Measurements from ENCODE around the gene NR6A1.

The NR6A1 gene

DNA sequence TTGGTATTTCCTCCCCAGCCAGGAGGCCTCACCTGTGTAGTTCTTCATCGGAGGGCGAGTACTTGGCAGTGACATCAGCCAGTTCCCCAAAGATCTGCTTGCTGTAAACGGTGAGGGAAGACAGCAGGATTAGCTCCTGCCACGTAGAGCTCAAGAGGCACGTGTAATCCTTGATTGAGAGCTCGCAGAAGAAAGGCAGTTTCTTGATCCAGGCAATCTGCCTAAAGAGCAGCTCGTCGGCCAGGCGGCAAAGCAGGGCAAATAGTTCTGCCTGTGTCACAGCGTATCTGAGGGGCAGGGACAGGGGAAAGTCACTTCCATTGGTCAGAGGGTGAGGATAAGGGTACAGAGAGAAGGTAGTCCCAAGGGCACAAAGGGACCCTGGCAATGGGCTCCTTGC lies 235.3 kb downstream of the NR6A1 start:
- Mint-ChIP-seq H3K9me3 (no peaks in the 10 kb centered on the region), H3K4me1 (no peaks in the 10 kb centered on the region), H3K36me3 (ENCODE audit: low read depth) (peaks cover 16% of the 10 kb centered on the region), H3K4me3 (no peak overlapping the region), H3K27ac (no peak overlapping the region), H3K27me3 (ENCODE audit: low read depth) (peaks cover 3% of the 10 kb centered on the region)
- TF ChIP-seq, protein P1, sequence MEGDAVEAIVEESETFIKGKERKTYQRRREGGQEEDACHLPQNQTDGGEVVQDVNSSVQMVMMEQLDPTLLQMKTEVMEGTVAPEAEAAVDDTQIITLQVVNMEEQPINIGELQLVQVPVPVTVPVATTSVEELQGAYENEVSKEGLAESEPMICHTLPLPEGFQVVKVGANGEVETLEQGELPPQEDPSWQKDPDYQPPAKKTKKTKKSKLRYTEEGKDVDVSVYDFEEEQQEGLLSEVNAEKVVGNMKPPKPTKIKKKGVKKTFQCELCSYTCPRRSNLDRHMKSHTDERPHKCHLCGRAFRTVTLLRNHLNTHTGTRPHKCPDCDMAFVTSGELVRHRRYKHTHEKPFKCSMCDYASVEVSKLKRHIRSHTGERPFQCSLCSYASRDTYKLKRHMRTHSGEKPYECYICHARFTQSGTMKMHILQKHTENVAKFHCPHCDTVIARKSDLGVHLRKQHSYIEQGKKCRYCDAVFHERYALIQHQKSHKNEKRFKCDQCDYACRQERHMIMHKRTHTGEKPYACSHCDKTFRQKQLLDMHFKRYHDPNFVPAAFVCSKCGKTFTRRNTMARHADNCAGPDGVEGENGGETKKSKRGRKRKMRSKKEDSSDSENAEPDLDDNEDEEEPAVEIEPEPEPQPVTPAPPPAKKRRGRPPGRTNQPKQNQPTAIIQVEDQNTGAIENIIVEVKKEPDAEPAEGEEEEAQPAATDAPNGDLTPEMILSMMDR (IDR thresholded peaks at IDR 0.05; ENCODE audit: unreplicated experiment in 3 of 3), result no peak

GRCh38 chr9:124532897-124533296 lies 238.2 kb downstream of the NR6A1 start:
- Mint-ChIP-seq H3K36me3 (ENCODE audit: low read depth) (peaks cover 17% of the 10 kb centered on the region), H3K4me3 (no peak overlapping the region), H3K27me3 (ENCODE audit: low read depth) (peaks cover 3% of the 10 kb centered on the region), H3K9me3 (no peaks in the 10 kb centered on the region), H3K4me1 (no peaks in the 10 kb centered on the region), H3K27ac (no peak overlapping the region)
- TF ChIP-seq, protein P1 (IDR thresholded peaks at IDR 0.05; ENCODE audit: unreplicated experiment in 3 of 3), result no peak

- TF ChIP-seq, protein P1 (IDR thresholded peaks at IDR 0.05; ENCODE audit: unreplicated experiment in 3 of 3), result no peak
- peaks cover 24% of the 10 kb centered on the region for H3K36me3 Mint-ChIP-seq (ENCODE audit: low read depth)
- H3K4me1 Mint-ChIP-seq, result no peaks in the 10 kb centered on the region
- no peak overlapping the region for H3K27ac Mint-ChIP-seq
- H3K4me3 Mint-ChIP-seq, result no peak overlapping the region
- peaks cover 3% of the 10 kb centered on the region for H3K27me3 Mint-ChIP-seq (ENCODE audit: low read depth)
- H3K9me3 Mint-ChIP-seq, result no peaks in the 10 kb centered on the region
These were observed 240.0 kb downstream of the NR6A1 start for GRCh38 chr9:124531115-124531514.

- Mint-ChIP-seq H3K9me3 (no peaks in the 10 kb centered on the region), H3K36me3 (ENCODE audit: low read depth) (peaks cover 29% of the 10 kb centered on the region), H3K4me1 (no peaks in the 10 kb centered on the region), H3K4me3 (no peak overlapping the region), H3K27me3 (ENCODE audit: low read depth) (no peaks in the 10 kb centered on the region), H3K27ac (no peak overlapping the region)
- TF ChIP-seq, protein P1 (IDR thresholded peaks at IDR 0.05; ENCODE audit: unreplicated experiment in 3 of 3), result no peak
These were observed 240.9 kb downstream of the NR6A1 start for GRCh38 chr9:124530246-124530645.

DNA sequence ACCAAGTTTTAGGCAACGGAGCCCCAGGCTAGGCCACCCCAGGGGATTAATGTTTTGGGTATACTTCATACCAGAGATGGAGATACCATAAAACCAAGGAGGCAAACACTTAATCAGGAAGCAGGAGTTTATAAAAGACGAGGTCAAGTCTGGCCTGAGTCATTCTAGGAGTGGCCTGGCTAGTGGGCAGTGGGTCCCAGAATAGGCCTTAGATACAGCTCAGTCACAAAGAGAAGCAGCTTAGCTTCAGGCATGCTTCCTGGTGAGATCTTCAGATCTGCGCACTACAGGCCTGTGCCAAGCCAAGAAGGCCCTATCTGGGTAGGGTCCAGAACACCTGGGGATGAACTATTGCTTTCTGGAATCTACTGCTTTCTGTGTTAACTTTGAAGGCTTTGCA lies 243.3 kb downstream of the NR6A1 start:
- Mint-ChIP-seq H3K27ac (no peak overlapping the region), H3K4me3 (no peak overlapping the region), H3K4me1 (no peaks in the 10 kb centered on the region), H3K27me3 (ENCODE audit: low read depth) (no peaks in the 10 kb centered on the region), H3K36me3 (ENCODE audit: low read depth) (peaks cover 32% of the 10 kb centered on the region), H3K9me3 (no peaks in the 10 kb centered on the region)
- TF ChIP-seq, protein P1 (IDR thresholded peaks at IDR 0.05; ENCODE audit: unreplicated experiment in 3 of 3), result no peak

DNA sequence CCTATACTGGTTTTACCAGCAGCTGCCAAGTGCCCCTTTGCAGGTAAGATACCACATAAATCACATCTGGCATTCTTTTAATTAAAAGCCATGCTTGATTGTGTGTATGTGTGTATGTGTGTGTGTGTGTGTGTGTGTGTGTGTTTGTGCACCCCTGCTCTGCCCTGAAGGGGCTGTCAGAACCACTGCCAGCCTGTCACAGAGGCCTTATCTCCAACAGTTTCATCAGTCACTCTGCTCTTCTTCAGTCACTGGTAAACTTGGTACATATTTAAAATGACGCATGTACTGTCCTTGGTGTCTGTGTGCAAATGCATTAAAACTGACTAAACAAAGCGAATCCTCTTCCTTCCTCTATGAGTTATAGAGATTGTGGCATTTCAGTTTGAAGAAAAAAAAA lies 244.9 kb downstream of the NR6A1 start:
- Mint-ChIP-seq H3K4me1 (no peaks in the 10 kb centered on the region), H3K9me3 (no peaks in the 10 kb centered on the region), H3K27me3 (ENCODE audit: low read depth) (no peaks in the 10 kb centered on the region), H3K36me3 (ENCODE audit: low read depth) (peaks cover 37% of the 10 kb centered on the region), H3K4me3 (no peak overlapping the region), H3K27ac (no peak overlapping the region)
- TF ChIP-seq, protein P1 (IDR thresholded peaks at IDR 0.05; ENCODE audit: unreplicated experiment in 3 of 3), result no peak

All from nephron (organoid).